GM21786 (cell line): ENCODE data around the gene RSU1.

Source experiments
- ATAC-seq: cut with Tn5 transposase; IDR thresholded peaks from one replicate; pipeline ENCODE4 v1.9.1; 2021; ENCODE audit not compliant: unreplicated experiment

RSU1 gene

GRCh38 chr10:16685551-16685950, 131.7 kb downstream of the RSU1 start:
- no peak for ATAC-seq

- ATAC-seq = no peak
Measured at GRCh38 chr10:16681521-16681920, 135.7 kb downstream of the RSU1 start.

DNA sequence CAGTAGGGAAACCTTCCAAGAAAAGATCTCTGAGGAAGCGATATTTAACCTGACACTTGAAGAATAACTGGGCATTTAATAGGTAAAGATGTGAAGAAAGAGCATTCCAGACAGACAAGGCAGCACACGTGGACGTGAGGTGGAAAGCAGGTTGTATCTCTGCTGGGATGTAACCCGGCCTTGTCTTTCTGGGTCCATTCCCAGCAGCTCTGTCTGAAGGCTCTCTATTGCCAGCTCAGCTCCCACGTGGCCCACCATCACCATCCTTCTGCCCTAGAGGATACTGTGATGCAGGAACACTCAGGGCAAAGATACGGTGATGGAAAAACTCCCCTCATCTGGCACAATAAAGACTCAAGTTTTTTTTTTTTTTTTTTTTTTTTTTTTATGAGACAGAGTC, 137.7 kb downstream of the RSU1 start:
- no peak for ATAC-seq

DNA sequence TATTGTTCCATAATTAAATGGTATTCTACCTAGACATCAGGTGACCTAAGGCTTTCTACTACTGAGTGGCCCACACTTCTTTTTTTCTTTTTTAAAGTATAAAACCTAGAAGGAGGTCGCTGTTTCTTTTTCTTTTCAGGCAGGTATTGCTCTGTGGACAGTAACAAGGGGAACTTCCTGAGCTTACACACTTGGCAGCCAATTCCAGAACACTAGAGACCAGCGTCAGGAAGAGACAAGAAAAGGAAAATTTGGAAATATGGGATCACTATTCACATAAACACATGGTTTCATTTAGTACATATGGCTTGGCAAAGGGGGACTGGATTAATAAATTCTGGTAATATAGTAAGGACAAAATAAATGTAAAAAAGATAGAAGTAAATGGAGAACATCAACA, 141.9 kb downstream of the RSU1 start:
- no peak for ATAC-seq

DNA sequence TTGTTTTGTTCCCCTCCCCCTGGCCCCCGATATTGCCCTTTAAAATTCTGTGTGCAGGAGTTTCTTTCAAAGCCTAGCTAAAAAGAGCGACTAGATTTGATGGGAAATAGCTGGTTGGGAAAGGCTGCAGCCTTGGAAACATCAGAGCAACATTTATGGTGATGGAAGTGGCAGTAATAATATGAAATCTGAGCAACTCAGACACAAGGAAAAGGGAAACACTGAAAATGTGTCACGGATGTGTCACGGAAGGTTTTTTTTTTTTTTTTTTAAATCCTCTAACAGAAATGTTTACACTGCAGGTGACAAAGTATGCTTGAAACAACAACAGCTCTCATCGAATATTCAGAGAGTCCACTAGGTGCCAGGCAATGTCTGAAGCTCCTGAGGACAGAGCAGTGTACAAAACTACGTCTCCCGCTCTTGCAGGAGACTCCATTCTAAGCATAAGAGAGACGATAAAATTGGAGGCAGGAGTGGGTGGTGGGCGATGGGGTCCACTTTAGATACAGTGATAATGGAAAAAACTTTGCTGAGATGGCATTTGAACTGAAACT, 143.0 kb downstream of the RSU1 start:
- no peak for ATAC-seq

GRCh38 chr10:16673443-16673842, 143.8 kb downstream of the RSU1 start:
- ATAC-seq = no peak

DNA sequence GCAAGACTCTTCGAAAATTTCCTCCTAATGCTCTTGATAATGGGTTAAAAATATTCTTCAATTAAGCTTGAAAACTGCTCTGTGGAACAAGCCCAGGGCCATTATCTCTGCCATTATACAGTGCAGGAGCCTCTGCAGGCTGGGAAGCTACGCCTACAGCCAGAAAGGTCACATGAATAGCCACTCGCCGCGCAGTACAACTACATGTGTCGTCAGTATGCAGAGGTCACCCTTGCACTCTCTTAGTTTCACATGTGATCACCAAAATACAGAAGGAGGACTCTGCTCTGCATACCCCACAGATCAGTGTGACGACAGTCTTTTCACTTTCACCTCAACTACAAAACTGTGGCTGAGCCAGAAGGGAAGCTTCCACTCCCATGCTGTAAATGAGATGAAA, 153.8 kb downstream of the RSU1 start:
- no peak for ATAC-seq

DNA sequence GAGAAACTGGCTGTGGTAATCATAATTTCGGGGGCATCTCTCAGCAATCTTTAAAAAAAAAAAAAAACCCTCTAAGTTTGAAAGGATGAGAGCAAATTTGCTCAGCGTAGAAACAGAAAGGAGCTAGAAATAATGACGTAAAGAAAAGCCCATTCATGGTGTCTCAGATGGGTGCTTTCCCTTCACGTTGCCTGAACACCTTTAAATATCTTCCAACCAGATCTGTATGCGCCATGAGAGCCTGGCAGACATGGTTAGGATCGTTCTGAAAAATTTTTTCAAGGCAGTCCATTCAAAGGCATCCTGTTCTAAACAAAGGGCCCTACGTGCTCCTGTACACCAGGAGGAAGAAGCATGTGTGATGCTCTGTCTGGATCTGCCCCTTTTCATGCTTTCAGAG, 154.3 kb downstream of the RSU1 start:
- no peak for ATAC-seq

- no peak for ATAC-seq
Measured at GRCh38 chr10:16656895-16657294, 160.3 kb downstream of the RSU1 start.

DNA sequence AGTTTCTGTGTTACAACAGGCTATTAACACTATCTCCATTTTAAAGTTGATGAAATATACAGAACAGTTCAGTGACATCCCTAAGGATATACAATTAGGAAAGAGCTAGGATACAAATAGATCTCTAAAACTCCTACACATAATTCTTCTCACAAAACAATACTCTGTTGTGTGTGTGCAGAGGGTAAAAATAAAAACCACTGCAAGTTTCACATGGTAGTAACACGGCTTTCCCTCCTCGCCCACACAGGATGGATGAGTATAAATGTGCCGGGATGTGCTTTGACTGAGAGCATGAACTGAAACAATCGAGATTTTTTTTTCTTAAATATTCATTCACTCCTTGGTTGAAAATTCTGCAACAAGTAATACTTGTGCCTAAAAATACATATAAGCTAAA, 164.0 kb downstream of the RSU1 start:
- ATAC-seq = peak; percentile 67

DNA sequence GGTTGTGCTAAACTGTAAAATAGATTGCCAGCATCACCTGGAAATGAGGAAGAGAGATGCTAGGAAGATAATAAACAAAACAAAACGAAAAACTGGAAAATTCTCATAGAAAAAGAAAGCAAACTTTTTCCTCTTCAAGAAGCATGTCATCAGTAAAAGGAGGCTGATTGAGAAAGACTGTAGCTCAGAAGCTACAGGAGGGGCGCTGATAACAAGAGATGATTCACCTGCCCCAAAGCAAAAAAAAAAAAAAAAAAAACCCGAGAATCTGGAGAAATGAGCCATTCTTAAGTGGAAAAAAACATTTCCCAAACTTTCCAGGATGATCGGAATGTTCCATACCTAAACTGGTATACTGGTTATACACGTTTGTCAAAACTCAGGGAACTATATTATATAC, 165.1 kb downstream of the RSU1 start:
- no peak for ATAC-seq

DNA sequence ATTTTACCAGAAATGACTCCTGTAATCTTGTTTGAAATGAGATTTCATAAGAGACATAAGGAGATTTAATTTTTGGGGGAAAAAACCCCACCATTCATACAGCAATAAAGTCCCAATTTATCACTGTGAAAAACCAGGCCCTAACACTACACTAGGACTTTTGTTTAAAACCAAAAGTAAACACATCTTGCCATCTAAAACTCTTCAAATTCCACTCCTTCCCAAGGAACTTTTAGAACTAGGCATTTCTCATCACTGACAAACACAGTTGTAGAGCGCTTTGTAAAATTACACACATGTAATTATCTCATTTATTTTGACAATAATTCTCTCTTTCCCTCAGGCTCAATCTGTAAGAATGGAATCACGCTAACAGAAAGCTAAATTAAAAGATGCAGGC, 167.5 kb downstream of the RSU1 start:
- ATAC-seq = no peak

GRCh38 chr10:16648366-16648765, 168.9 kb downstream of the RSU1 start:
- ATAC-seq = no peak

DNA sequence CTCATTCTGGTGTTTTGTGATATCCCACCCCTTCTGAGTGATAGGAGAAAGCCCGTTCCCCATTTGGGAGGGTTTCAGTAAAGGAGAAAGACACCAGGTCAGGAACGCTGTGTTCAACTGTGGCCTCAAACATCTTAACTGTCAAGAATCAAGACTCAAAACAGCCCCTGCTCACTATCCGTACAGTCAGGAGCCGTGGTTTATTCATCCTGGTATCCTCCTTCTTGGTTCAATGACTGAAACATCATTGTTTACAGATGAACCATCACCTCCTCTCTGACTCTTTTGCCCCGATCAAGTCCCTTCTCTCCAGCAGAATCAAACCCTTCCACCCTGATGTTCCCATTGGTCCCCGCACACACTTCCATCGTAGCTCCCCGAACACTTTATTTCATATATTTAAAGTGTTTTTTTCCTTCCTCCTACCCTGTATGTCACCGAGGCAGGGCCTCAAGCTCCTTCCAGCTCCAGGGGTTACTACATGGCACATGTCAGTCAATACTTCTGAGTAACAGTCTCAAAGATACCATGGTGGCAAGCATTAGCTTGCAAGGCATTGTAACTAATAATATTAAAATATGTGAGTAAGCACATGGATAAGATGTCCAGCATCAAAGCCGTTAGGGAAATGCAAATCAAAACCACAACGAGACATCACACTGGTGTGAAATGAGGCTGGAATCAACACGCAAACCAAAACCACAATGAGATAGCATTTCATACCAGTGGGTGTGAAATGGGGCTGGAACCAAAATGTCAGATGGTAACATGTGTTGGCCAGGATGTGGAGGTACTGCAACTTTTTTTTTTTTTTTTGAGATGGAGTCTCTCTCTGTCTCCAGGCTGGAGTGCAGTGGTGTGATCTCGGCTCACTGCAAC, 170.8 kb downstream of the RSU1 start:
- no peak for ATAC-seq

DNA sequence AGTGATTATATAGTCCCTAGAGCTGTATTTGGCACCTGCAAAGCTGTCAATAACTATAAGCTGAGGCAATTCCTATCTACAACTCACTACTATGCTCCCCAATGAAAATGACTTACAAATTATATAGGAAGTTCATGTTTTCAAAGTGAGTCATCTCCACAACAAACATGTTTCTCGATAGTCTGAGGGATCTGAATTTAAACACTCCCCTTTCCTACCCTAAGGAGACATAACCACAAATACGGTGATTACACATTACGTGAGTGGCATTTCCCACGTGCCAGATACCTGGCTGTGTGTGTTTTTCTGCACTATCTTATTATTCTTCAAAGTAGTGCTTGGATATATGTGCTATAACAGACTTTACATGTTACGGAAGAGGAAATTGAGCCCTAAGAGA, 173.1 kb downstream of the RSU1 start:
- no peak for ATAC-seq

- no peak for ATAC-seq
Measured at GRCh38 chr10:16643502-16643901, 173.7 kb downstream of the RSU1 start.

DNA sequence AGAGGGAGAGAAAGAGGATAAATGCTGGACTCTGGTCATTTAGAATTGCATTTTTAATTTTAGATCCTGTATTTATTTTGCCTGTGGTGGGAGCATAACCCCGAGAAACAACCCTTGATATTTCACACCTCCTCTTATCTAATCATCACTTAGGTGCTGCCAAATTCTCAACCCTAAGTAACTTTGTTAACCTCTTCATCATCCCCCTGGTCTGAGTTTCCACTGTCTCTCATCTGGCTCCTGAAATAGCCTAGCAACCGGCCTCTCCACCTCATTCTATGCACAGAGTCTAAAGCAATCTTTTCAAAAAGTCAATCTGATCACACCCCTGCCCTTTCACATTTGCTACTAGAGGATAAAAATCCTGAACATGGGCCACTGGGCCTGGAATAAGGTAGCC, 177.1 kb downstream of the RSU1 start:
- ATAC-seq = no peak

DNA sequence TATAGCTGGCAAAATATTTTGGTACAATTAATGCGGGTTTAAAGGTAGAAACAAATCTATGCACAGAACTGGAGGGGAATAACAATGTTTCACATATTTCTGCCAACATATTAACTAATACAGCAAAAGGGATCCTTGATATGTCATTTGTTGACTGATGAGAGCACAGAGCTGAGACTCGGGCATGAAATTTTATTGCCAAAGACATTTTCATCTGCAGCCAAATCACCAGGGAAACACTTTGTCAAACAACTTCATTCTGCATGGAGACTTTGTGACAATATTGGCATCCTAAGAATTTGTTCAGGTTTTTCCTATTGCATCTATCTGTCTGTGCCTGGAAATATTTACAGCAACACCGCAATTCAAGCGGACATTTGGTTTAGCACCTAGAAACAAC, 177.8 kb downstream of the RSU1 start:
- no peak for ATAC-seq

GRCh38 chr10:16632996-16633395, 184.2 kb downstream of the RSU1 start:
- no peak for ATAC-seq

GRCh38 chr10:16626697-16627096, 190.5 kb downstream of the RSU1 start:
- no peak for ATAC-seq

DNA sequence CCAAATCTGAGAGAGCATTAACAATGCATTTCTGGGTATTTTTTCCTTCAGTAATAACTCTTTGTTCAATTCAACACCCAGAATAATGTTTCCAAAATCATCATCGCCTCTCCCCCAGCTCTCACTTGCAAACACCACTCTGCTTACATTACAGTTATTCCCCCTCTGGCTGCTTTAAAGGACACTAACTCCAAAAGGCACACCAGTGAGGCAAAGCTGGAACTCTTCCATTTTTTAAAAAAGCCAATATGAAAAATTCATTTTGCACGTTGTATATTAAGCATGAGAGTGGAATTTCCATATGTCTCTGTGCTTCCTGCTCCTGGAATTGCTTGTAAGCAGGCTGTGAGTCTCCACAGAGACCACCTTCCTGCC, 204.3 kb downstream of the RSU1 start:
- ATAC-seq = no peak

- no peak for ATAC-seq
Measured at GRCh38 chr10:16612115-16612980, 204.9 kb downstream of the RSU1 start.
